Sigmoid colon (tissue), 7 donors: ENCODE data around the gene TRIM8. TPM values are rescaled to one million over a fixed set of nuclear protein-coding genes. Genes with fewer than 3 reads are reported as not detected.

Experiments
- DNase-seq: peaks from one replicate; pipeline ENCODE4 v3.0.0-alpha.2; 2019
- H3K27ac ChIP-seq, 4 donors: fragments of 200-600 bp; sonication (generic); one replicate each; pipeline ENCODE4 v1.5.1; 2016 to 2019; ENCODE audit warnings: mild to moderate bottlenecking in 1 of 4
- H3K27me3 ChIP-seq, 3 donors: fragments of 200-600 bp; sonication (generic); one replicate each; pipeline ENCODE4 v1.5.1; 2019; ENCODE audit warnings: mild to moderate bottlenecking in 1 of 3
- H3K36me3 ChIP-seq, 4 donors: fragments of 200-600 bp; sonication (generic); one replicate each; pipeline ENCODE4 v1.5.1; 2016 to 2019
- H3K4me1 ChIP-seq, 4 donors: fragments of 200-600 bp; sonication (generic); one replicate each; pipeline ENCODE4 v1.5.1; 2017 to 2019
- H3K4me3 ChIP-seq, 4 donors: fragments of 200-600 bp; sonication (generic); one replicate each; pipeline ENCODE4 v1.5.1; 2017 to 2019; ENCODE audit warnings: mild to moderate bottlenecking in 2 of 4, moderate library complexity in 1 of 4
- H3K9me3 ChIP-seq, 4 donors: fragments of 200-600 bp in 3 of 4; sonication (generic) in 3 of 4; one replicate each; pipeline versions ENCODE4 v1.5.1 to v1.6.1; 2013 to 2019
- CTCF ChIP-seq, 4 experiments: fragments of 450-650 bp in 3 of 4; fragments of 200-600 bp in 1 of 4; IDR thresholded peaks; one replicate each; pipeline ENCODE4 v1.5.1; 2016 to 2019; ENCODE audit warnings: antibody characterized with exemption in 4 of 4, mild to moderate bottlenecking in 3 of 4, moderate library complexity in 2 of 4
- EP300 ChIP-seq, 4 donors: sonication (generic); formaldehyde crosslinking; IDR thresholded peaks; one replicate each; pipeline ENCODE4 v1.6.1; 2017; ENCODE audit warnings: antibody characterized with exemption in 4 of 4
- POLR2A ChIP-seq, 2 donors: fragments of 450-650 bp; IDR thresholded peaks; one replicate each; pipeline ENCODE4 v1.6.1; 2016; ENCODE audit warnings: antibody characterized with exemption in 2 of 2, mild to moderate bottlenecking in 2 of 2, moderate library complexity in 2 of 2
- POLR2AphosphoS5 ChIP-seq, 4 donors: sonication (generic); formaldehyde crosslinking; IDR thresholded peaks; one replicate each; pipeline ENCODE4 v1.6.1; 2017; ENCODE audit warnings: antibody characterized with exemption in 4 of 4
- WGBS, 2 donors: extraction: QIAGEN DNeasy Blood & Tissue Kit; methylation state at CpG; one replicate each; pipeline ENCODE4 v1.1.7; 2013; 5-methylcytosine and 5-hydroxymethylcytosine counted together
- intact Hi-C: fragments of 100-400 bp; cut with DNase I; formaldehyde crosslinking; loops from one replicate; pipeline ENCODE4 v1.15.1; 2023
- polyA plus RNA-seq, 3 donors: library from polyadenylated mRNA; stranded (reverse); fragments of 200-250 nt; gene quantifications; one replicate each; pipeline ENCODE4 v1.2.3, GENCODE V29; 2013
- total RNA-seq, 4 donors: library from RNA; depleted of rRNA; stranded (reverse); fragments of >200 nt; gene quantifications; one replicate each; pipeline ENCODE4 v1.1.0, GENCODE V29; 2016
- donor health status: healthy with polysubstance abuse.
- donor health status: Bipolar disorder and iron deficiency.
- donor health status: healthy.

TRIM8 gene
- total and polyA plus RNA-seq, 7 donors, result 25.0 to 88.6 (median 58.9) TPM

DNA sequence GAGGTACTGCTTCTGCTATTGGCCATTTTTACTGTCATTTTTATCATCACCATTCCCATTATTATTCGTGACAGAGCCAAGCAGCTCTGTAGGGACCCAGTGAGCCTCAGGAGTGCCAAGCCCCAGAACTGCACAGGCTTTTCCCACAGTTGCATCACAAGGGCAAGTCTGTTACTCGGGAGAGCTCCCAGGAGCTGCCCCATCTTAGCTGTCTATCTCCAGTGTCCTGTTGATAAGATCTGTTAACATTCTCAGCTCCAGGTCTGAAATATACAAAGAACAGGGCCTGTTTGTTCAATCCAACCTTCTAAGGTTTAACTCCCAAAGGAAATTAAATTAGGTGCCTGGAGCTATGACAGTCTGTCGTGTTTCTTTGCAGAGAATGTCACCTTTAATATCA lies 20.2 kb upstream of the TRIM8 start:
- peaks cover 0 to 82% (median 77%) of the 10 kb centered on the region in 4 donors for H3K4me1 ChIP-seq
- 93 to 96% methylated on average over 3 of the region's 3 CpGs for WGBS, 2 donors
- no peak for TF ChIP-seq EP300 (IDR thresholded peaks at IDR 0.05)
- TF ChIP-seq POLR2AphosphoS5 (IDR thresholded peaks at IDR 0.05), result no peak
- TF ChIP-seq POLR2A (IDR thresholded peaks at IDR 0.05), result no peak
- TF ChIP-seq CTCF (IDR thresholded peaks at IDR 0.05), result no peak

DNA sequence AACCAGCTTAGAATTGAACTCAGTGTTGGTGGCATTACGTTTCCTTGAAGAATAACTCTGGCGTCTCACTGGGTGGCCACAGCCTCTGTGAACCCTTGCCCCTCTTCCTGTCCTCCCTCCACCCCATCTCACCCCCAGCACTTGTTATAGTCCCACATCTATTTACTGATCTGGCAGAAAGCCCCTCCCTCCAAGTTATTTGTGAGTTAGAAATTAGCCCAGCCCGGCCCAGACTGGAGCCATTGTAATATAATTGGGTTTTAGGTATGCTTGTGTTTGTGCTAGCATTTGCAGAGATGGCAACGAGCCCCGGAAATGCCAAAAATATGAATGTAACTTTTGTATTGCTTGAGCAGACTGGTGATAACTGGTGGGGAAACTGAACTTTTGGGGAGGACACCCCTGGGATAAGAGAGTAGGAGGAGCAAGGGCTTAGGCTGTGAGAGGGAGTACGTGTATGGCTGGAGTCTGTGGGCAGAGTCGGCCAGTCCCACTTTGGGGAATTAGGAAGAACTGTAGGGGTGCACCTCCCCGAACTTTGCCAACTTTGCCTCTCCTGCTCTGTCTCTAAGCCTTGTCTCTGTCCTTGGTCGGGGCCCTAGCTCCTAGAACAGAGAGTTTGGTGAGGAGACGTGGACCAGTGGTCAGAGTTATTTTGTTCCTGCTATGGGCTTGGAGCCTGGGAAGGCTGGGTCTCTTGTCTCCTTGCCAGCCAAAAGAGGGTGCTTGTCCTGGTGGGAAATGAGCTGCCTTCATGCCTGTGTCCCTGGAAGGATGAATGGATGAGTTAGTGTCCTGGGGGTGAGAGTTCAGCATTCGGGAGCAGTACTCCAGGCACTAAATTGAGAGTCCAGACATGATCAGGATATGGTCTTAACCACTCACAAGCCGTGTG lies 19.3 kb upstream of the TRIM8 start:
- TF ChIP-seq EP300 (IDR thresholded peaks at IDR 0.05) (no peak), POLR2A (IDR thresholded peaks at IDR 0.05) (no peak), POLR2AphosphoS5 (IDR thresholded peaks at IDR 0.05) (no peak), CTCF (IDR thresholded peaks at IDR 0.05) (no peak)
- WGBS, 2 donors, result 87 to 90% methylated on average over 12 of the region's 12 CpGs
- Histone ChIP-seq H3K9me3 (no peaks in the 10 kb centered on the region), H3K27ac (peak overlapping the region; percentile 25 to 94 (median 66)), H3K4me1 (peaks cover 0 to 82% (median 77%) of the 10 kb centered on the region in 4 donors), H3K36me3 (peaks cover 0 to 4% (median 0%) of the 10 kb centered on the region in 4 donors), H3K4me3 (no peak overlapping the region), H3K27me3 (no peaks in the 10 kb centered on the region)
- no peak for DNase-seq
- intact Hi-C loops, result loop anchor here (5.0 kb wide), 1 partner anchor 508 kb away; no protein-coding TSS in a partner anchor

More for the DNA sequence above, 20.2 kb upstream of the TRIM8 start:
- peak overlapping the region in 3 of 4 donors; percentile 6 to 94 (median 91) for H3K27ac ChIP-seq
- H3K4me3 ChIP-seq, result no peak overlapping the region
- H3K36me3 ChIP-seq, result no peaks in the 10 kb centered on the region
- no peaks in the 10 kb centered on the region for H3K27me3 ChIP-seq
- H3K9me3 ChIP-seq, result no peaks in the 10 kb centered on the region
- DNase-seq, result no peak
- intact Hi-C loops, result no loop called here

GRCh38 chr10:102626026-102626685 lies 18.1 kb upstream of the TRIM8 start:
- Histone ChIP-seq H3K36me3 (peaks cover 0 to 7% (median 0%) of the 10 kb centered on the region in 4 donors), H3K4me3 (no peak overlapping the region), H3K4me1 (peaks cover 0 to 82% (median 77%) of the 10 kb centered on the region in 4 donors), H3K27me3 (no peaks in the 10 kb centered on the region), H3K9me3 (no peaks in the 10 kb centered on the region), H3K27ac (peak overlapping the region; percentile 53 to 94 (median 88))
- intact Hi-C loops, result loop anchor here (5.0 kb wide), 1 partner anchor 509 kb away; no protein-coding TSS in a partner anchor
- WGBS, 2 donors, result 86 to 87% methylated on average over 10 of the region's 10 CpGs
- no peak for TF ChIP-seq POLR2AphosphoS5 (IDR thresholded peaks at IDR 0.05)
- no peak for TF ChIP-seq EP300 (IDR thresholded peaks at IDR 0.05)
- TF ChIP-seq CTCF (IDR thresholded peaks at IDR 0.05), result no peak
- TF ChIP-seq POLR2A (IDR thresholded peaks at IDR 0.05), result no peak
- peak; percentile 42 for DNase-seq

DNA sequence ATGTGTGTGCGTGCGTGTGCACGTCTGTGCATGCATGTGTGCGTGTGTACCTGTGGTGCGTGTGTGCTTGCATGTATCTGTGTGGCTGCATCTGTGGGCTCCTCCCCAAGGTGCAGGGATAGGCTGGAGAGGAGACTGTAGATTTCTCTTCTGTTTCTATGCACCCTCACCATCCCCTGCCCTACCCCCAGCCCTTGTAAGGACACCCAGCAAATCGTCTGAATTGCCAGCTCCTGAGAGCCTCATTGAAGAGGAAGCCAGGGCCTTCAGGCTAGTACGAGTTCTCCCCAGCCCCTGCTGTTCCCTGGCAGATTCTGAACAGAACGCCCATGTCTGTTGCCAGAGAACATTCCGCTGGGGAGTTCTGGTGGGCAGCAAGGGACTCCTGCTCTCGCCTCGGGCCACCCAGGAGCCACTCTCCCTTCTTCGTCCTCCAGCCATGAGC lies 17.0 kb upstream of the TRIM8 start:
- peaks cover 0 to 82% (median 77%) of the 10 kb centered on the region in 4 donors for H3K4me1 ChIP-seq
- 82% methylated on average over 12 of the region's 12 CpGs for WGBS, 2 donors
- no peaks in the 10 kb centered on the region for H3K9me3 ChIP-seq
- H3K27me3 ChIP-seq, result no peaks in the 10 kb centered on the region
- peak in 2 of 4 donors; percentile 33 to 40 for TF ChIP-seq POLR2AphosphoS5 (IDR thresholded peaks at IDR 0.05)
- TF ChIP-seq POLR2A (IDR thresholded peaks at IDR 0.05), result no peak
- H3K27ac ChIP-seq, result peak overlapping the region; percentile 81 to 94 (median 88)
- intact Hi-C loops, result loop anchor here (5.0 kb wide), 1 partner anchor 510 kb away; no protein-coding TSS in a partner anchor
- DNase-seq, result peak; percentile 73
- H3K36me3 ChIP-seq, result peaks cover 0 to 7% (median 0%) of the 10 kb centered on the region in 4 donors
- no peak overlapping the region for H3K4me3 ChIP-seq
